Naive thymus-derived CD4-positive, alpha-beta T cell (primary cell): ENCODE results near the gene ACOXL. TPM values are rescaled to one million over a fixed set of nuclear protein-coding genes. Genes with fewer than 3 reads are reported as not detected.

ENCODE experiments used
- ATAC-seq: fragments of 150-1000 bp; cut with Tn5 transposase; 2 replicates; pipeline ENCODE4 v1.10.0; 2021; ENCODE audit warnings: mild to moderate bottlenecking, moderate library complexity
- CTCF ChIA-PET: fragments of 350-600 bp; sonication (Branson Sonifier 250); formaldehyde crosslinking; loops from one replicate; lab custom pipeline; 2021; ENCODE audit warnings: antibody characterized with exemption; lab: Charles Lee
- POLR2A ChIA-PET: fragments of 350-600 bp; sonication (Branson Sonifier 250); formaldehyde crosslinking; loops from one replicate; lab custom pipeline; 2021; ENCODE audit warnings: antibody characterized with exemption, inconsistent platforms; lab: Charles Lee
- DNase-seq, 9 donors: peaks; one replicate each; pipeline versions ENCODE4 v3.0.0 to v3.0.0-alpha.2; 2020 to 2022; ENCODE audit warnings: mixed read lengths in 1 of 9
- H3K27ac ChIP-seq: one replicate; pipeline ENCODE4 v1.7.0; 2013; ENCODE audit warnings: mild to moderate bottlenecking, low read depth, low read length, moderate library complexity
- H3K27me3 ChIP-seq, 2 donors: one replicate each; pipeline ENCODE4 v1.7.0; 2013; ENCODE audit warnings: low read length in 2 of 2, mild to moderate bottlenecking in 2 of 2, moderate library complexity in 2 of 2; ENCODE audit not compliant: control insufficient read depth in 2 of 2, insufficient read depth in 2 of 2
- H3K36me3 ChIP-seq, 3 experiments: 1 replicate in 2 of 3; 2 replicates in 1 of 3; pipeline ENCODE4 v1.7.0; 2013; ENCODE audit warnings: low read length in 3 of 3, mild to moderate bottlenecking in 3 of 3, moderate library complexity in 1 of 3; ENCODE audit not compliant: insufficient read depth in 3 of 3, control insufficient read depth in 2 of 3
- H3K4me1 ChIP-seq, 2 donors: one replicate each; pipeline ENCODE4 v1.7.0; 2013; ENCODE audit warnings: low read length in 2 of 2, mild to moderate bottlenecking in 2 of 2, moderate library complexity in 1 of 2; ENCODE audit not compliant: control insufficient read depth in 2 of 2, insufficient read depth in 2 of 2
- H3K4me3 ChIP-seq: 2 replicates; pipeline ENCODE4 v1.7.0; 2013; ENCODE audit warnings: mild to moderate bottlenecking, low read length
- H3K9me3 ChIP-seq, 3 experiments: 1 replicate in 2 of 3; 2 replicates in 1 of 3; pipeline ENCODE4 v1.7.0; 2013; ENCODE audit warnings: low read length in 3 of 3; ENCODE audit not compliant: control insufficient read depth in 2 of 3
- H3K27ac Mint-ChIP-seq, 9 donors: one replicate each; pipeline ENCODE4 v1.8.0; 2020 to 2022; ENCODE audit warnings: mixed read lengths in 9 of 9, mild to moderate bottlenecking in 8 of 9, moderate library complexity in 5 of 9, inconsistent platforms in 2 of 9
- H3K27me3 Mint-ChIP-seq, 5 donors: one replicate each; pipeline ENCODE4 v1.8.0; 2021 to 2022; ENCODE audit warnings: mixed read lengths in 5 of 5, mild to moderate bottlenecking in 1 of 5
- H3K36me3 Mint-ChIP-seq, 5 donors: one replicate each; pipeline ENCODE4 v1.8.0; 2020 to 2022; ENCODE audit warnings: mixed read lengths in 5 of 5, mild to moderate bottlenecking in 3 of 5, inconsistent platforms in 1 of 5
- H3K4me1 Mint-ChIP-seq, 7 donors: one replicate each; pipeline ENCODE4 v1.8.0; 2020 to 2022; ENCODE audit warnings: mixed read lengths in 7 of 7, mild to moderate bottlenecking in 3 of 7, inconsistent platforms in 1 of 7
- H3K4me3 Mint-ChIP-seq, 10 donors: one replicate each; pipeline ENCODE4 v1.8.0; 2020 to 2022; ENCODE audit warnings: mild to moderate bottlenecking in 10 of 10, mixed read lengths in 10 of 10, moderate library complexity in 6 of 10, inconsistent platforms in 2 of 10
- H3K9me3 Mint-ChIP-seq, 11 donors: one replicate each; pipeline ENCODE4 v1.8.0; 2020 to 2022; ENCODE audit warnings: mixed read lengths in 11 of 11, mild to moderate bottlenecking in 4 of 11, inconsistent platforms in 1 of 11, moderate library complexity in 1 of 11
- intact Hi-C, 2 donors: fragments of 100-400 bp; cut with micrococcal nuclease; formaldehyde crosslinking; loops; one replicate each; pipeline ENCODE4 v1.15.1; 2023
- polyA plus RNA-seq, 2 donors: library from polyadenylated mRNA; unstranded; fragments of 300-500 nt; fragmentation: Illumina TruSeq; gene quantifications; one replicate each; pipeline ENCODE4 v1.2.3, GENCODE V29; 2021
- total RNA-seq, 6 experiments: library from RNA in 5 of 6; stranded (reverse) in 5 of 6; gene quantifications; 1 replicate in 5 of 6; 2 replicates in 1 of 6; pipeline ENCODE4 v1.2.3 and lab custom pipeline; 2021 to 2026

The ACOXL gene
- total and polyA plus RNA-seq, 7 experiments from 2014 or later = 0.29 TPM; not detected in 6

GRCh38 chr2:111145103-111145760, 412.9 kb downstream of the ACOXL start:
- Histone ChIP-seq H3K36me3 (no peaks in the 10 kb centered on the region), H3K9me3 (no peaks in the 10 kb centered on the region), H3K4me1 (no peaks in the 10 kb centered on the region), H3K27me3 (no peaks in the 10 kb centered on the region), H3K4me3 (no peak overlapping the region), H3K27ac (no peak overlapping the region)
- peaks cover 0 to 5% (median 0%) of the 10 kb centered on the region in 5 donors for H3K27me3 Mint-ChIP-seq
- H3K36me3 Mint-ChIP-seq = peaks cover 0 to 35% (median 27%) of the 10 kb centered on the region in 5 donors
- no peak for ATAC-seq
- H3K4me3 Mint-ChIP-seq = no peak overlapping the region
- no peak for DNase-seq
- peaks cover 0 to 3% (median 0%) of the 10 kb centered on the region in 11 donors for H3K9me3 Mint-ChIP-seq
- POLR2A ChIA-PET = interaction anchor here (0.7 kb wide), 1 partner anchor 13 kb away, joined by 3 read pairs; no protein-coding TSS in a partner anchor
- CTCF ChIA-PET = no interaction called here
- intact Hi-C loops = no loop called here
- H3K27ac Mint-ChIP-seq = peak overlapping the region in 1 of 9 donors; percentile 60
- H3K4me1 Mint-ChIP-seq = peaks cover 9 to 40% (median 22%) of the 10 kb centered on the region in 7 donors

DNA sequence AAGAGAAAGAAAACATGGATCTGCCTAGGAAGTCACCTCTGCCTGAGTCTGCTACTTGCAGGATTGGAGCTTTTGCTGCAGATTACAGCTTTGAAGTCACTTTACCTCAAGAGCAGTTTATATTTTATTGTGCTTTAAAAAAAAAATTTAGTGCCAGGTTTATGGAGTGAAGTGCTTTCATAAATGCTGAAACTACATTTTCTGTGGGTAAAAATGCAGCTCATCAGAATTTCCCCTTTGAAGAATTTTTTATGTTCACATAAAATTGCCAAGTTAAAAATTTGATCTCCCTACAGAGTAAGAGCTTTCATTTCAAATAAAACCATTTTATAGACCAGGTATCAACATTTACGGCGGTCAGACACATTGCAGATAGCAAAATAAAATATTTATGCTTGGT, 413.6 kb downstream of the ACOXL start:
- H3K4me3 ChIP-seq = no peak overlapping the region
- peaks cover 11 to 40% (median 22%) of the 10 kb centered on the region in 7 donors for H3K4me1 Mint-ChIP-seq
- peaks cover 0 to under 1% (median 0%) of the 10 kb centered on the region in 11 donors for H3K9me3 Mint-ChIP-seq
- ATAC-seq = no peak
- H3K27me3 ChIP-seq = no peaks in the 10 kb centered on the region
- POLR2A ChIA-PET = no interaction called here
- DNase-seq = no peak
- no peaks in the 10 kb centered on the region for H3K36me3 ChIP-seq
- CTCF ChIA-PET = no interaction called here
- peaks cover 0 to 5% (median 0%) of the 10 kb centered on the region in 5 donors for H3K27me3 Mint-ChIP-seq
- no peaks in the 10 kb centered on the region for H3K9me3 ChIP-seq
- H3K36me3 Mint-ChIP-seq = peaks cover 0 to 35% (median 26%) of the 10 kb centered on the region in 5 donors
- no peaks in the 10 kb centered on the region for H3K4me1 ChIP-seq
- no peak overlapping the region for H3K4me3 Mint-ChIP-seq
- no peak overlapping the region for H3K27ac ChIP-seq
- intact Hi-C loops = no loop called here
- no peak overlapping the region for H3K27ac Mint-ChIP-seq

- ChIA-PET CTCF (no interaction called here), POLR2A (interaction anchor here (1.1 kb wide), 1 partner anchor 28 kb away, joined by 3 read pairs; the partner anchor contains the start of gene BCL2L11)
- Histone ChIP-seq H3K9me3 (no peaks in the 10 kb centered on the region), H3K4me3 (no peak overlapping the region), H3K4me1 (no peaks in the 10 kb centered on the region), H3K36me3 (peaks cover 0 to 14% (median 4%) of the 10 kb centered on the region in 3 experiments), H3K27me3 (no peaks in the 10 kb centered on the region), H3K27ac (no peak overlapping the region)
- Mint-ChIP-seq H3K9me3 (no peaks in the 10 kb centered on the region), H3K27me3 (peaks cover 0 to 2% (median 0%) of the 10 kb centered on the region in 5 donors), H3K36me3 (peaks cover under 1 to 38% (median 26%) of the 10 kb centered on the region in 5 donors), H3K4me1 (peaks cover 7 to 26% (median 17%) of the 10 kb centered on the region in 7 donors), H3K4me3 (no peak overlapping the region), H3K27ac (peak overlapping the region in 2 of 9 donors; percentile 6 to 45)
- DNase-seq (no peak), ATAC-seq (no peak)
- intact Hi-C loops = no loop called here
Measured at GRCh38 chr2:111148225-111148873, 416.0 kb downstream of the ACOXL start.

- no peaks in the 10 kb centered on the region for H3K9me3 ChIP-seq
- peaks cover 6 to 28% (median 21%) of the 10 kb centered on the region in 7 donors for H3K4me1 Mint-ChIP-seq
- no peaks in the 10 kb centered on the region for H3K27me3 Mint-ChIP-seq
Measured at GRCh38 chr2:111148925-111149324, 416.6 kb downstream of the ACOXL start.

GRCh38 chr2:111149882-111150455, 417.6 kb downstream of the ACOXL start:
- H3K27ac ChIP-seq = no peak overlapping the region
- peaks cover 7 to 30% (median 25%) of the 10 kb centered on the region in 7 donors for H3K4me1 Mint-ChIP-seq
- no peaks in the 10 kb centered on the region for H3K9me3 Mint-ChIP-seq
- H3K9me3 ChIP-seq = no peaks in the 10 kb centered on the region
- H3K27me3 ChIP-seq = no peaks in the 10 kb centered on the region
- H3K36me3 ChIP-seq = peaks cover 0 to 14% (median 4%) of the 10 kb centered on the region in 3 experiments
- ChIA-PET POLR2A (no interaction called here), CTCF (no interaction called here)
- H3K4me1 ChIP-seq = no peaks in the 10 kb centered on the region
- DNase-seq (no peak), ATAC-seq (no peak)
- no peaks in the 10 kb centered on the region for H3K27me3 Mint-ChIP-seq
- intact Hi-C loops = no loop called here
- H3K4me3 ChIP-seq = no peak overlapping the region
- H3K4me3 Mint-ChIP-seq = no peak overlapping the region
- H3K27ac Mint-ChIP-seq = no peak overlapping the region
- H3K36me3 Mint-ChIP-seq = peaks cover 3 to 43% (median 30%) of the 10 kb centered on the region in 5 donors

More at GRCh38 chr2:111148925-111149324, 416.6 kb downstream of the ACOXL start:
- H3K27me3 ChIP-seq = no peaks in the 10 kb centered on the region
- H3K27ac Mint-ChIP-seq = peak overlapping the region in 4 of 9 donors; percentile 6 to 57 (median 32)
- no peaks in the 10 kb centered on the region for H3K4me1 ChIP-seq
- H3K4me3 ChIP-seq = no peak overlapping the region
- POLR2A ChIA-PET = interaction anchor here (1.1 kb wide), 1 partner anchor 28 kb away, joined by 3 read pairs; the partner anchor contains the start of gene BCL2L11
- no peaks in the 10 kb centered on the region for H3K9me3 Mint-ChIP-seq
- no peak for ATAC-seq
- peaks cover 0 to 14% (median 4%) of the 10 kb centered on the region in 3 experiments for H3K36me3 ChIP-seq
- no peak overlapping the region for H3K4me3 Mint-ChIP-seq
- H3K27ac ChIP-seq = no peak overlapping the region
- no peak for DNase-seq
- CTCF ChIA-PET = no interaction called here
- intact Hi-C loops = no loop called here
- H3K36me3 Mint-ChIP-seq = peaks cover 3 to 40% (median 31%) of the 10 kb centered on the region in 5 donors

DNA sequence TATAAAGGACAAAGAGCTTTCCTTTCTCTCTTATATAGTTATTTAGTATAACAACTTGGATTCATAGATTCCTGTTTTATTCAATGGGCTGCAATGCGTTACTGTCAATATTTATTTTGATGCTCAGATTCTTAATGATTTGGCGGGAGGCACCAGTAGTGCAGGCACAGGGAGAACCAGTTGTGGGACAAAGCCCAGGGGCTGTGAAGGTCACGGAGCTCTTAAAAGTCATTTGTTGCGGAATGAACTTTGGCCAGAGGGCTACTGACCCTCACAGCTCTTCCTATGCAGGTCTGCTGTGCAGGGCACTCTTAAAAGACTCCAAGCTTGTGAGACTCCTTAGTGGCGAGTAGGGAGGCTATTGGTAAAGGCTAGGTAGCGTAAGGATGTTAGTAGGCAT, 422.4 kb downstream of the ACOXL start:
- POLR2A ChIA-PET = interaction anchor here (0.5 kb wide), 1 partner anchor 34 kb away, joined by 3 read pairs; the partner anchor contains the start of gene BCL2L11
- Mint-ChIP-seq H3K4me3 (no peak overlapping the region), H3K27ac (peak overlapping the region in 3 of 9 donors; percentile 1 to 44 (median 26))

More for the DNA sequence above, 422.4 kb downstream of the ACOXL start:
- Mint-ChIP-seq H3K27me3 (peaks cover 0 to 6% (median 0%) of the 10 kb centered on the region in 5 donors), H3K36me3 (peaks cover 3 to 66% (median 29%) of the 10 kb centered on the region in 5 donors), H3K9me3 (no peaks in the 10 kb centered on the region), H3K4me1 (peaks cover 9 to 46% (median 39%) of the 10 kb centered on the region in 7 donors)
- Histone ChIP-seq H3K27ac (no peak overlapping the region), H3K4me3 (no peak overlapping the region), H3K27me3 (no peaks in the 10 kb centered on the region), H3K36me3 (peaks cover 0 to 14% (median 4%) of the 10 kb centered on the region in 3 experiments), H3K9me3 (no peaks in the 10 kb centered on the region), H3K4me1 (peaks cover 0 to 17% of the 10 kb centered on the region in 2 donors)
- DNase-seq (no peak), ATAC-seq (no peak)
- intact Hi-C loops = loop anchor here in 1 of 2 donors (5.0 kb wide), 1 partner anchor 37 kb away; no protein-coding TSS in a partner anchor
- CTCF ChIA-PET = no interaction called here
